NAMALWA (cell line): ENCODE measurements around the gene DUSP6.

Experiments used
- DNase-seq: peaks from one replicate; pipeline ENCODE4 v3.0.0-alpha.2; 2015; ENCODE audit warnings: low spot score

Gene DUSP6

GRCh38 chr12:89373763-89374572, 21.7 kb upstream of the DUSP6 start:
- no peak for DNase-seq

GRCh38 chr12:89372584-89373370, 20.5 kb upstream of the DUSP6 start:
- no peak for DNase-seq

DNA sequence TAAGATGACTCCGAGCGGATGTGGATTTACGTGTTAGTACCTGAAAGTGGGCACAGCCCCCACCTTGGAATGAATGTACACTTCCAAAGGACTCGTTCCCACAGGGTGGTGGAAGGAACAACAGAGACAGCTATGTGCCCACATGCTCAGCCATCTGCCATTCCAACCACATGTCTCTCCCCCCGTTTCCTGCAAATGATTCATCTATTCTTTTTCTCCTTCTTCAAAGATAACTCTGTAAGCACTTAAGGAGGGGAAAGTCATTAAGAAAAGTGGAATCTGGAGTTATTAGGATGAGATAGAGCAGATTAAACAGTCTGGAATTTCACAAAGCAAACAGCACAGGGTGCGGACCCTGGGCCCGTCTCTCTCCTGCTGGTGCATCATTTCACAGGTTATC, 18.5 kb upstream of the DUSP6 start:
- no peak for DNase-seq

- DNase-seq = no peak
These were observed 18.1 kb upstream of the DUSP6 start for GRCh38 chr12:89370421-89370831.

DNA sequence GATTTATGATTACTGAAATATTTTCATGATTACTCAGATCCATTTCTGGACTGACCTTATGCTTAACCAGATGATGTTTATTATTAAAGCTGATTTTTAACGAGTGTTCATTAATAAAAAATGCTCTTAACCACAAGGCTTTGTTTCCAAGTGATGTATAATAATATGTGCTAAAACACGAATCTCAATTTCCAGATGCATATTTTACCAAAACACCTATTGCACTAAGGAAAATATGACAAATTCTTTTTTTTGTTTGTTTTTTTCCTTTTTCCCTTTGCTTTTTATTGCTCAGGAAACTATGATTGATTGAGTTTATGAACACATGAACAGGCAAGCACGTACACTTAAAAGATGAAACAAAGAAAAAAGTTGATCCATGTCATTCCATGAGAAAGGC, 16.9 kb upstream of the DUSP6 start:
- no peak for DNase-seq

- no peak for DNase-seq
These were observed 16.1 kb upstream of the DUSP6 start for GRCh38 chr12:89368391-89368790.

DNA sequence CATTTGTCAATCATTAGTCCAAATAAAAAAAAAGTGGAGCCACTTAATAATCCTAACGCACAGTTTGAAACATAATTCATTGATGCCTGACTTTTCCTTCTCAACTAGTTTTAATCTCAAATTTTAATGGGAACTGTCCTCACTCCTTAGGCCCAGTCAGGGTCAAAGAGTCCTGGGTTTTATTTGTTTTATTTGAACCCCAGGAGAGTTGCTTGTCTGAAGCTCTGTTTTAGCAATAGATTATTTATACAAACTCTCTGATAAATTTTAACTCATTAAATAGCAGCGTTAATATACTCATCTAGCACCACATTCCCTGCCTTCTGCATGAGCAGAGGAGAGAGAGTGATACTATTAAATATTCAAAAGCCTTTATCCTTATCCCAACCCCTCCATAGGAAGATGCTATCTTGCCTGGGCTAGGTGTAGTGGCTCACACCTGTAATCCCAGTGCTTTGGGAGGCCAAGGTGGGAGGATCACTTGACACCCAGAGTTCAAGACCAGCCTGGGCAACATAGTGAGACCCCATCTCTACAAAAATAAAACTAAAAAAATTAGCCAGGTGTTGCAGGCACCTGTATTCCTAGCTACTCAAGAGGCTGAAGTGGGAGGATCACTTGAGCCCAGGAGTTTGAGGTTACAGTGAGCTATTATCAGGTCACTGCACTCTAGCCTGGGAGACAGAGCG, 14.5 kb upstream of the DUSP6 start:
- no peak for DNase-seq

GRCh38 chr12:89364631-89365030, 12.3 kb upstream of the DUSP6 start:
- no peak for DNase-seq

- no peak for DNase-seq
These were observed 11.8 kb upstream of the DUSP6 start for GRCh38 chr12:89364058-89364457.

DNA sequence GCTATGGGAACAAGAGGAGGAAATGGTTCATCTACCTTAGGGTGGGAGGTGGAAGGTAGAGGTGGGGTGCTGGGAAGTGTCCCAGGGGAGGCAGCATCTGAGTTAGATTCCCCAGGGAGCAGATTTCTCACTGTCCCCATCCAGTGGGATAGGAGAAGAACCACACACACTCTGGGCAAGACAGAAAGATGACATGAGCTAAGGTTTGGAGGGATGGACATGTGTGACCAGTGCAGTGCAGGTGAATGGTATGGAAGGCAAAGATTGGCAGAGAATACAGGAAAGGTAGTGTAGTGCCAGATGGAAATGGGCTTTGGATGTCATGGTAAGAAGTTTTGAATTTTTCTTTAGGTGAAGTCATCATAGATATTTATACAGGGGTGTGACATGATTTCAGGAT, 11.3 kb upstream of the DUSP6 start:
- no peak for DNase-seq

GRCh38 chr12:89363084-89363483, 10.8 kb upstream of the DUSP6 start:
- no peak for DNase-seq

DNA sequence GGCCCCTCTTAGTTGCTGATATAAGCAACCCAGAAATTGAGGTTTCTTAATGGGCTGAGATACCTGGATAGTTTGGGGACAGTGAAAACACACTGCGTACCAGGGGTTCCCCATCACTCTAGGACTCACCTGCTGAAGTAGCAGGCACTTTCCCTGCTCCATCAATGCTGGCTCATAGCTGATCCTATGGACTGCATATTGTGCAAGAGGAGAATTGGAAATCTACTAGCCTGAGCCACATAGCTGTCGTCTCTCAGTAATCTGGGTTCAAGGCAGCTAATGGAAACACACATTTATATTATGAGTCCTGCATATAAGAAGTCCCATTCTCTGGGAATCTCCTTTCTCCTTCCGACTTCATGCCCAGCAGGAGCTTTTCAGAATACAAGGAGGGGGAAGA, 7.3 kb upstream of the DUSP6 start:
- no peak for DNase-seq

- DNase-seq = no peak
These were observed 6.5 kb upstream of the DUSP6 start for GRCh38 chr12:89358805-89359204.

DNA sequence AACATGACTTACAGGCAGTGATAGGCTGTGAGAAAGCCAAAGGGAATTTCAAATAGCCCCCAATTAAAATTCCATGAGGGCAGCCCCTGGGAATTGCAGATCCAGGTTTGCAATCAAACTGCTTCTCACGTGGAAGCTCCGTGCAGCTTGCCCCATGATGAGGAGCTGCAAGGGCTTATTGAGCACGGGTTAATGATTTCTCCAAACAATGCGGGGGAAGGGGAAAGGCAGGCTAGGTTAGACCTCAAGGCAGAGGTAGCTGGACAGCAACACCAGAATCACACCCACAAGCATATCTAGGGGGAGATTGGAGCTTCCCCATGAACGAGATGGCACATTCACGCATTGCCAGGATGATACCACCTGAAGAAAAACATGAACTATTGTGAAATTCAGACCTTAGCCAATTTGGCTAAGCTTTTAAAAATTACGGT, 5.0 kb upstream of the DUSP6 start:
- no peak for DNase-seq

GRCh38 chr12:89356069-89356665, 3.9 kb upstream of the DUSP6 start:
- DNase-seq = no peak

DNA sequence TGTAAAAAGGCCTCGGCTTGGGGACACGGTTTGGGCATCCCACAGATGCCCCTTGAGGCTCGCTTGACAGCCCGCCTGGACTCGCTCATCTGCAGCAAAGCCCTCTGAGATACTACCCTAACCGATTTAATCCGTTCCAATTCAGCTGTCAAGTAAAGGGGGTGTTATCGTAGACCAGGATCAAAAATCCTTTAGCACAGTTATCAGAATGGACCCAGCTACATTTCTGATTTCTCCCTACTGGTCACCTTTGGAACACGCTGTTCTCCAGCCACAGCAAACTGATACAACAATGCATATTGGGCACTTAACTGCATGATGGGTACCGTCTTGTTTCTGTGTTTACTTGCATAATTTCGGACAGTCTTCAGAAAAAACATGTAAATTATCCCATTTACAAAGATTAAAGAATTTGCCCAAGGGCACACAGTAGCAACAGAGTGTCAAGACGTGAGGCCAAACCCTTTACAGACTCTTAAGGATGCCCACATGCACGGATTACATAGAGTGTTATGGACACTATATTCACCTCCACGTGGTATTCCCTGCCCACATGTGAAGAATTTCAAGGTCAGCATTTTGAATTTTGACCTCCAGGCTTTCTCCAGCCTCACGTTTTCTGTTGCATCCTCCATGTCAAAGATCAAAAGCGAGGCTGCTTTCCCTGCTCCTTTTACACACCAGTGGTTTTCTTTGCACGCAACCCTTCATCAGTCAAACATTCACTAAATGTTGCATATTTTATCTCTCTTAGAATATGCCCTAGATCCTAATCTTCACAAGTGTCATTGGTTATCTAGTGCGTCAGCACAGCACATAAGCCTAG, 3.2 kb upstream of the DUSP6 start:
- no peak for DNase-seq

DNA sequence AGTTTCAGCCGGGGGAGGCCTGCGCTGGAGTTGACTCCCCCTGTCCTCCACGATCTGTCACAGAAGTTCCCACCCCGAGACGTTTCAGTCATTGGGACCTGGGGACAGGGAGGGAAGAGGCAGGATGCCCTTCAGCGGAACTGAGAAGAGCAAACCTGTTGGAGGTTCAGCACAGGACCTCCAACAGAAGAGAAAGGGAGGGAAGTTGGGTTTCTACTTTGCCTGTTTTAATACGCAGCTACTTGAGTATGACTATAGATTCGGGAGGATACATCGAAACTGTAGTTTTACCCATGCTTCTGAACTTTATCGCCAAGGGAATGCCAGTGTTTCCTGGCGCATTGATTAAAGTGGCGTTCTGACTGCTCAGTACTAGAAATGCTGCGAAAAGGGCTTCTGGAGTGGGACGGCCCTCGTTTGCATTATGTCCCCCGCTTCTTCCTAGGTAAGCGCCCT, 2.3 kb upstream of the DUSP6 start:
- DNase-seq = no peak

- DNase-seq = no peak
These were observed 1.7 kb upstream of the DUSP6 start for GRCh38 chr12:89353823-89354611.

DNA sequence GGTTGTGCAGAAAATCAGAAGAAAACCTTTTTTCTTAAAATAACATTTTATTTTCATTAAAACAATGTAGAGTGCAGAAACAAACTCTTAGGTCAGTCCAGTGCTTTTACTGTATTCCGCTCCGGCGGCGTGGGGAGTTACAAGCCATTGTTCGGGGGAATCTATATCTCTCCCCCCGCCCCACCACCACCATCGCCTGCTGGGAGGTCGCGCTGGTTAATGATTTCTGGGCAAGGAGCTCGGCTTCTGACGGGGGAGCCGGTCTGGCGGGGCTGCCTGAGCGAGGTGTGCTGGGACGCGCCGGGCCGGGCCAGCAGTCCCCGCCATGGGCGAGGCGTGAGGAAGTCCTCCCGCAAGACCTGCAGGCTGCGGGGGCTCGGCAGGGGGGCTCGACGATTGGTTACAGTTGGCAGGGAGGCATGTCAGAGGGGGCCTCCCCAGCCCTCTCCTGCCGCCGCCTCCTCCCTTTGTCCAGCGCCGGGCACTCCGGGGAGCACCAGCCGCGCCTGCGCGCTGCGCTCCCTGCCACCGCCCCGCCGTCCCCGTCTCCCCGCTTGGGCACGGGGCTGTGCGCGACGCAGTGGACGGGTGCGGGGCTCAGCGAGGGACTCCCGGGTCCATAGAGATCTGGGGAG, 1.0 kb upstream of the DUSP6 start:
- no peak for DNase-seq

DNA sequence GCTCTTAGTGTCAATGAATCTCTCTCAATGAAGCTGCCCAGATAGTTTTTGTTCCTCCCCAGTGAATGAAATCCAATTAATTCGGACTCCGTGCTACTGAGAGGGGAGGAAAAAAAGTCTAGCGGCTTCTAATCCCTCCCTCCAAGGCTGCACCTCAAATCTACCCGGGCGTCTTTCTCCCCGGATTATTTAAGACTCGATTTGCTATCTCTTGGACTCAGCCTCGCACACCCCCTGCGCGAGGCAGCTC, 134 bp downstream of the DUSP6 start:
- no peak for DNase-seq
